Measurements from ENCODE around the gene POLR2L.
A peak's percentile ranks its signal among the peaks of the same experiment; 100 is the strongest.

Gene POLR2L

GRCh38 chr11:802018-802617, 40.2 kb downstream of the POLR2L start:
- H3K4me3 ChIP-seq (ENCODE audit: low read depth, low read length) = no peak overlapping the region
- no peak for TF ChIP-seq CTCF (IDR thresholded peaks at IDR 0.05; ENCODE audit: insufficient read depth, low read depth, low read length, missing control alignments)
- no peak for DNase-seq (ENCODE audit: low read depth)

- H3K4me3 ChIP-seq (ENCODE audit: low read depth, low read length) = no peak overlapping the region
- no peak for TF ChIP-seq CTCF (IDR thresholded peaks at IDR 0.05; ENCODE audit: insufficient read depth, low read depth, low read length, missing control alignments)
- no peak for DNase-seq (ENCODE audit: low read depth)
Measured at GRCh38 chr11:801097-801780, 41.1 kb downstream of the POLR2L start.

- DNase-seq (ENCODE audit: low read depth) = no peak
- no peak overlapping the region for H3K4me3 ChIP-seq (ENCODE audit: low read depth, low read length)
- TF ChIP-seq CTCF (IDR thresholded peaks at IDR 0.05; ENCODE audit: insufficient read depth, low read depth, low read length, missing control alignments) = no peak
Measured at GRCh38 chr11:800473-800872, 41.9 kb downstream of the POLR2L start.

DNA sequence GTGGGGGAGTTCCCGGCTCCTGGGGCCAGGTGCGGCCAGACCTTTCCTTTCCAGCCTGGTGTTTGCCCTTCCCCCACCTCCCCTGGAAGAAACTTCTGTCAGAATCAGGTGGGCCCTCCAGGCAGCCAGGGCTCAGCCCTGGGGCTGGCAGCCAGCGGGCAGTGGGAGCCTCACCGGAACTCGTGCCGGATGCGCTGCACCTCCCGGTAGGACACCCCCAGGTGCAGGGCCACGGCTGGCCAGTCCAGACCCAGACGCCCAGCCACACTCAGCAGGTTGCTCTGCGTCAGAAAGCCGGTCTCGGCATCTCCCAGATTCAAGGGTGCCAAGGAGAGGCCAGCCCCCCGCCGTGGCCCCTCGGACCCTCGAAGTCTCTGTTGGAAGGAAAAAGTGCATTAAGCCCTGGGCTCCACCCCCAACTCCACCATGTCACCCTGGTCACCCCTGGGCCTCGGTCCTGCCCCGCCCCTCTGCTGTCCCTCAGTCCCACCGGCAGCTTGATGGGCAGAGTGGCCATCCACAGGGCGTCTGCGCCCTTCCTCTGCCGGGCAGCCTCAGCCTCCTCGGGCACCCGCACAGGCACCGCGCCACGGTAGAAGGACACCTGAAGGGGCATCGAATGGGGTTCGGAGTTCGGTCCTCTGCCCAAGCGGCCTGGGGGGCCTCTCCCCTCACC, 42.5 kb downstream of the POLR2L start:
- TF ChIP-seq CTCF (IDR thresholded peaks at IDR 0.05; ENCODE audit: insufficient read depth, low read depth, low read length, missing control alignments) = no peak
- no peak for DNase-seq (ENCODE audit: low read depth)
- no peak overlapping the region for H3K4me3 ChIP-seq (ENCODE audit: low read depth, low read length)

- TF ChIP-seq CTCF (IDR thresholded peaks at IDR 0.05; ENCODE audit: insufficient read depth, low read depth, low read length, missing control alignments) = peak; percentile 79
- DNase-seq (ENCODE audit: low read depth) = peak; percentile 88
- H3K4me3 ChIP-seq (ENCODE audit: low read depth, low read length) = peak within 1 kb of the TSS; percentile 92
Measured at GRCh38 chr11:798093-798713, 44.1 kb downstream of the POLR2L start, which contains the start of gene SLC25A22. SLC25A22 (minus strand) TSS chr11:798281; CDS start chr11:795006, 3,275 bp downstream.

GRCh38 chr11:797296-798092, 44.8 kb downstream of the POLR2L start:
- peak; percentile 87 for DNase-seq (ENCODE audit: low read depth)
- peak overlapping the region; percentile 92 for H3K4me3 ChIP-seq (ENCODE audit: low read depth, low read length)
- no peak for TF ChIP-seq CTCF (IDR thresholded peaks at IDR 0.05; ENCODE audit: insufficient read depth, low read depth, low read length, missing control alignments)
